RWPE2 (cell line): ENCODE measurements around the gene MAPK14.

Source experiments
- ATAC-seq: fragments of 200-7000 bp; cut with Tn5 transposase; 3 replicates; pipeline ENCODE4 v1.9.1; 2021; ENCODE audit warnings: low read depth
- DNase-seq: peaks from one replicate; pipeline ENCODE4 v3.0.0-alpha.2; 2020; ENCODE audit warnings: low spot score
- H3K27ac ChIP-seq: fragments of 450-650 bp; 2 replicates; pipeline ENCODE4 v1.5.1; 2017; ENCODE audit warnings: mild to moderate bottlenecking; ENCODE audit not compliant: poor library complexity, severe bottlenecking
- H3K27me3 ChIP-seq: fragments of 250-450 bp; sonication (Bioruptor Pico); 2 replicates; pipeline ENCODE4 v1.5.1; 2021; ENCODE audit warnings: mild to moderate bottlenecking, moderate library complexity; ENCODE audit not compliant: insufficient read depth, poor library complexity, severe bottlenecking
- H3K36me3 ChIP-seq: fragments of 250-450 bp; sonication (Bioruptor Pico); 2 replicates; pipeline ENCODE4 v1.5.1; 2020; ENCODE audit warnings: low read depth, mild to moderate bottlenecking, moderate library complexity
- H3K4me1 ChIP-seq: fragments of 250-450 bp; sonication (Bioruptor Pico); 2 replicates; pipeline ENCODE4 v1.5.1; 2021; ENCODE audit warnings: mild to moderate bottlenecking, moderate library complexity; ENCODE audit not compliant: insufficient read depth, poor library complexity, severe bottlenecking
- H3K4me3 ChIP-seq: fragments of 250-450 bp; sonication (Bioruptor Pico); 2 replicates; pipeline ENCODE4 v1.5.1; 2021; ENCODE audit warnings: mild to moderate bottlenecking, moderate library complexity; ENCODE audit not compliant: severe bottlenecking
- H3K9me3 ChIP-seq: fragments of 250-450 bp; sonication (Bioruptor Pico); 2 replicates; pipeline ENCODE4 v1.5.1; 2021; ENCODE audit warnings: mild to moderate bottlenecking, moderate library complexity; ENCODE audit not compliant: severe bottlenecking
- CTCF ChIP-seq: fragments of 450-650 bp; IDR thresholded peaks from one replicate; pipeline ENCODE4 v1.5.1; 2017; ENCODE audit warnings: mild to moderate bottlenecking, moderate library complexity; ENCODE audit not compliant: poor library complexity, severe bottlenecking

The MAPK14 gene

DNA sequence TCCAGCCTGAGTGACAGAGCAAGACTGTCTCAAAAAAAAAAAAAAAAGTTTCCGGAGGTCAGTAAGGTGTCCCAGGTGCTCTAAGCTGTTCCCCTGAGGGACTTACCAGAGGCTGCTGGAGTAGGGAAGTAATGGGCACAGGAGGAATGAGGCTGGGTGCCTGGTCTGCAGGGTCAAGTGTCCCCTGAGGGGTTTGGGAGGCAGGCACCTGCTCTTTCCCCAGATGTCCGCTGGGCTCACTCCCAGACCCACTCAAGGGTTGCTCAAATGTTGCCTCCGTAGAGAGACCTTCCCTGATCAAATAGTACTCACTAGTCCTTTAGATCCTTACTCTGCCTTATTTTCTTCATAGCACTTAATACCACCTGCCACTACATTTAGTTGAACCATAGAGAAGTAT, 97.3 kb downstream of the MAPK14 start:
- H3K27me3 ChIP-seq: no peaks in the 10 kb centered on the region
- no peaks in the 10 kb centered on the region for H3K36me3 ChIP-seq
- H3K9me3 ChIP-seq: no peaks in the 10 kb centered on the region
- ATAC-seq (no peak), DNase-seq (no peak)
- no peak for TF ChIP-seq CTCF
- no peak overlapping the region for H3K4me3 ChIP-seq
- H3K27ac ChIP-seq: no peak overlapping the region
- H3K4me1 ChIP-seq: peaks cover 41% of the 10 kb centered on the region

DNA sequence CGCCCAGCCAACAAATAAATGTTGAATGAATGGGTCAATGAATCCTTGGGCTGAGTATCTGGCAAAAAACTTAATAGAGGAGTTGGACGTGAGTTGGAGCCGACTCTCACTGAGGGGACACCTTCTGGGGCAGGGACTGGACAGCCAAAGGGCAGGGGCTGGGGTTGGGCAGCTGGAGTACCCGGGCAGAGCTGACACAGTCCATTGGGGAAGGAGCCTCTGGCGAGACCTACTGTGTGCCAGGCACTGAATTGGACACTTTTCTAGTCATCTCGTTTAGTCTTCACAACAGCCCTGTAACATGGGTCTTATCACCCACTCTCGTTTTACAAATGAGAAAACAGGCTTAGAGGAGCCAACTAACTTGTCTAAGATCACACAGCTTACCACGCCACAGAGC, 98.0 kb downstream of the MAPK14 start:
- no peaks in the 10 kb centered on the region for H3K36me3 ChIP-seq
- no peak overlapping the region for H3K27ac ChIP-seq
- no peaks in the 10 kb centered on the region for H3K9me3 ChIP-seq
- H3K4me3 ChIP-seq: no peak overlapping the region
- H3K4me1 ChIP-seq: peaks cover 41% of the 10 kb centered on the region
- no peak for ATAC-seq
- no peak for DNase-seq
- H3K27me3 ChIP-seq: no peaks in the 10 kb centered on the region
- TF ChIP-seq CTCF: no peak

DNA sequence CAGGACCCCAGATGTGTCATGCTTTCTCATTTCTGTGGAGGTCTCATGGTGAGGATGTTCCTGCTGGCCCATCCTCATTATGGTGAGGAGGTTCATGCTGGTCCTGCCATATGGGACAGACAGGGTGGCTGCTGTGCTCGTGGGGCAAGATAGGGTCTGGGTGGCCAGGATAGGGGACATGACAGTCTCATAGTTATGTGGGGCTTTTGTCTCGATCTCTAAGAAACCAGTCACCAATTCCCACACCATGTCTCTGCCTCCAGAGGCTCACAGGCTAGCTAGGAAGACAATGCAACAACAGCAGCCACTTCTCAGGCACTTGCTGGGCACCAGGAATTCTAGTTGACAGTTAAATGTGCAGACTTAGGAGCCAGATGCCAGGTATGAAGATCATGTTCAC, 98.5 kb downstream of the MAPK14 start:
- peaks cover 35% of the 10 kb centered on the region for H3K4me1 ChIP-seq
- peak overlapping the region; percentile 93 for H3K27ac ChIP-seq
- no peaks in the 10 kb centered on the region for H3K27me3 ChIP-seq
- H3K4me3 ChIP-seq: no peak overlapping the region
- H3K36me3 ChIP-seq: no peaks in the 10 kb centered on the region
- no peaks in the 10 kb centered on the region for H3K9me3 ChIP-seq
- no peak for TF ChIP-seq CTCF
- ATAC-seq (no peak), DNase-seq (no peak)

- ATAC-seq (no peak), DNase-seq (no peak)
- no peaks in the 10 kb centered on the region for H3K27me3 ChIP-seq
- peaks cover 5% of the 10 kb centered on the region; the same call in 1 of the 2 replicates for H3K36me3 ChIP-seq
- no peak for TF ChIP-seq CTCF
- no peaks in the 10 kb centered on the region for H3K9me3 ChIP-seq
- H3K4me1 ChIP-seq: peaks cover 33% of the 10 kb centered on the region
- H3K4me3 ChIP-seq: no peak overlapping the region
- H3K27ac ChIP-seq: peak overlapping the region; percentile 93
Observed at GRCh38 chr6:36126553-36127458, 99.2 kb downstream of the MAPK14 start.

DNA sequence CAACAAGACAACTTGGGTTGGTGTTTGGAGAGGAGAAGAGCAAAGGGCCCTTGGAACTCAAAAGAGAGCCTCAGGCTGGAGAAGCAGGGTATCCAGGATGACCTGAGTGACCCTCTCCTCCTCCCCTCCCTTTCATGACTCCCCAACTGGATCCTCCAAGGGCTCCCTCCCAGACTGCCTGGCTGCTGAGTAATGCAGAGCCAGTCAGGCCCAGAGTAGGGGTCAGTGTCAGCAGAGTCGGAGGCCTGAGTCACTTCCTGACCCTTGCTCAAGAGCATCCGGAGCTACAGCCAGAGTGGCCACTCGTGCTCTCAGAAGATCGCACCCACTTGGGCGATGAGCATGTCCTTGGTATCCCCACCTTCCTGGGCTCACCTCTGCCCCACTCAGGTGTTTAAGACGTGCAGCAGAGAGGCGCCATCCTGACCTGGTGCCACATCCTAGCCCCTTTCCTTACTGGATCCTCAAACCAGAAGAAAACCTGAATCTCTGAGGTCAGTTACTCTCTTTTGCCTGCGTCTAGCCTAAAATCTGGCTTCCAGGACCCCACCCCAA, 99.9 kb downstream of the MAPK14 start:
- peak overlapping the region; percentile 93 for H3K27ac ChIP-seq
- H3K27me3 ChIP-seq: no peaks in the 10 kb centered on the region
- H3K9me3 ChIP-seq: no peaks in the 10 kb centered on the region
- DNase-seq (no peak), ATAC-seq (peak; percentile 64)
- H3K4me1 ChIP-seq: peaks cover 38% of the 10 kb centered on the region
- H3K36me3 ChIP-seq: peaks cover 11% of the 10 kb centered on the region
- no peak overlapping the region for H3K4me3 ChIP-seq
- no peak for TF ChIP-seq CTCF
